Non-pigmented ciliary epithelial cell (primary cell): Measurements from ENCODE around the gene SLX9.

Source experiments
- DNase-seq: peaks from one replicate; pipeline ENCODE4 v3.0.0-alpha.2; 2010; ENCODE audit warnings: low read depth

Gene SLX9

GRCh38 chr21:44930543-44930981 is 9.3 kb upstream of the SLX9 start:
- DNase-seq: no peak

DNA sequence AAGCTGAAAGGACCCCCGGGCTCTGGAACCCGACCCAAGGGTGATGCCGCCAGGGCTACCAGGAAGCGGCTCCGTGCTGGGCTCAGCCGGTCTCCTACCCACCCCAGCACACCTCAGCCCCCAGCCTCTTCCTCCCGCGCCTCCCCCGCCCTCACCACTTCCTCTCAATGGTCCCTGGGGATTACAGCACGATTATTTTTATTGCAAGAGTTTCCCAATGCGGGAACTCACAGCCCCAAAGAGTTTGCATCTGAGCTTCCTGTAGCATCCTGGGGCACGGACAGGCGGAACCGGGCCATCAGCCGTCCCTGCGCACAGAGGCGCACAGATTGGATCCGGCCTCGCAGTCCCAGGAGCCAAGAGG is 8.7 kb upstream of the SLX9 start:
- no peak for DNase-seq

GRCh38 chr21:44931501-44932407 is 8.1 kb upstream of the SLX9 start:
- DNase-seq: no peak

DNA sequence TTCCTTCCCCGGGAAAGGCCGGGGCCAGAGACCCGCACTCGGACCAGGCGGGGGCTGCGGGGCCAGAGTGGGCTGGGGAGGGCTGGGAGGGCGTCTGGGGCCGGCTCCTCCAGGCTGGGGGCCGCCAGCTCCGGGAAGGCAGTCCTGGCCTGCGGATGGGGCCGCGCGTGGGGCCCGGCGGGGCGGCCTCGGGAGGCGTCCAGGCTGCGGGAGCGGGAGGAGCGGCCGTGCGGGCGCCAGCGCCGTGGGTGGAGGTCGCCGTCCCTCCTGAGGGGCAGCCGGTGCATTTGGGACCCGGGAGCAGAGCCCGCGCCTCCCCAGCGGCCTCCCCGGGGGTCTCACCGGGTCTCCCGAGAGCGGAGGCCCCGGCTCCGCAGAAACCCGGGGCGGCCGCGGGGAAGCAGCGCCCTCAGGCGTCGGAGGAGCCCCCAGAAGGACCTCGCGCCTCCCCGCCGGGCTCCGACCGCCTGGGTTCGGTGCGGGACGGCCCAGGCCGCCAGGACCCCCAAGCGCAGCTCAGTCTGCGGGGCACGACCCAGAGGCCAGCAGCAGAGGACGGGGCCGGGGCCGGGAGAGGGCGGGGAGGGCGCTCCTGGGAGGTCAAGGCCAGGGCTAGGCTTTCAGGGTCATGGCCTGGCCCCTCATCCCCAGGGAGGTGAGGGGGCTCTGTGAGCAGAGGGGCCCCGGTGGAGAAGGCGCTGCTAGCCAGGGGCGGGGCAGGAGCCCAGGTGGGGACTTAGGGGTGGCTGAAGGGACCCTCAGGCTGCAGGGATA is 7.2 kb upstream of the SLX9 start:
- no peak for DNase-seq

DNA sequence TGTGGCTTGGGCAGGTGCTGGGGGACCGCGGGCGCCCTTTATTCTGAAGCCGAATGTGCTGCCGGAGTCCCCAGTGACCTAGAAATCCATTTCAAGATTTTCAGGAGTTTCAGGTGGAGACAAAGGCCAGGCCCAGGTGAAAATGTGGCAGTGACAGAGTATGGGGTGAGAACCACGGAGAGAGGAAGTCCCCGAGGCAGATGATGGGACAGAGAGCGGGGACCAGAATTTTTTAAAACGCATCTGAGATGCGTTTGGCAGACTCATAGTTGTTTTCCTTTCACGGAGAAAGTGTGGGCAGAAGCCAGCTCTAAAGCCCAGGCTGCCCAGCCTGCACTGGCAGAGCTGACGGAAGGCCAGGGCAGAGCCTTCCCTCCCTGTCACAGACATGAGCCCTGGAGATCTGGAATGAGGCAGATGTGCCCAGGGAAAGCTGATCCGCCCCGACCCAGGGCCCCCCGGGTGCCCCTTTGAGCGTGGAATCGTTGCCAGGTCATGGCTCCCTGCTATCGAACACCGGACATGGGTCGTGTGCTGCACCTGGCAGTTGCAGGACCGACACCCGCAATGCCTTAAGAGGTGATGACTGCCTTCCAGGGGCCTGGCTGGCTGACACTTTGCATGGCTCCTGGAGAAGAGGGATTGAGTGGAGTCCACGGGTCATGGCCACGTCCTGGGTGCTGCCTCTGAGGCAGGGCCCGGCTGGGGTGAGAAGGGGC is 6.5 kb upstream of the SLX9 start:
- no peak for DNase-seq

- no peak for DNase-seq
These were observed 5.9 kb upstream of the SLX9 start for GRCh38 chr21:44933918-44934260.

GRCh38 chr21:44934276-44934675 is 5.6 kb upstream of the SLX9 start:
- no peak for DNase-seq

DNA sequence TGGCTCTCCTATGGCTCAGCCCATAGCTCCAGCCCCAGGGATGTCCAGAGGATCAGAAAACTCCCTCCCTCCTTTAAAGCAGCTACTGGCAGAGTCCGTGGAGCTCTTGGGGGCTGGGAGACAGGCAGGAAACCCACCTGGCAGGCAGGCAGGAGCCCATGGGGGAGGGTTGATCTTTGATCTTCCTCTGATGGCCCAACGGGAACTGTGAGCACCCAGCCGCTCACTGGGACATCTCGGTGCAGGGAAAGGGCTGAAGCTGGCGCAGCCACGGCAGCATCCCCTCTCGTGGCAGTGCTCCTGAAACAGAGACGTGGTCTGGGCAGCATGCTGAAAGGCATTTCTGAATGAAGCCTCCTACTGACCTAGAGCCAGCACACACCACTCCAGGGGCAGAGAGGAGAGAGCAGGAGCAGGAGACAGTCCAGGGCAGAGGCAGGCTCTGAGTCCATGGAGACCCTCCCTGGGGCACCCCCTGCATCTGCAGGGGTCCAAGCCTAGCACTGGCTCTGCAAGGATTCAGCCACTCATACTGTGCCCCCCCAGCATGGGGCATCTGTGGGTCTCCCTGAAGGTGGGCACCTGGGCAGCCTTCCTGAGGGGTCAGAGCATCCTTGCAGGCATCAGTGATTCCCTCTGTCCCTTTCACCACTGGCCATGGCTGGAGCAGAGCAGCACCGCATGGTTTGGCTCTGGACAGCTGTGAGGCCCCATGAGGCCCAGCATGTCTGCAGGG is 4.9 kb upstream of the SLX9 start:
- no peak for DNase-seq

DNA sequence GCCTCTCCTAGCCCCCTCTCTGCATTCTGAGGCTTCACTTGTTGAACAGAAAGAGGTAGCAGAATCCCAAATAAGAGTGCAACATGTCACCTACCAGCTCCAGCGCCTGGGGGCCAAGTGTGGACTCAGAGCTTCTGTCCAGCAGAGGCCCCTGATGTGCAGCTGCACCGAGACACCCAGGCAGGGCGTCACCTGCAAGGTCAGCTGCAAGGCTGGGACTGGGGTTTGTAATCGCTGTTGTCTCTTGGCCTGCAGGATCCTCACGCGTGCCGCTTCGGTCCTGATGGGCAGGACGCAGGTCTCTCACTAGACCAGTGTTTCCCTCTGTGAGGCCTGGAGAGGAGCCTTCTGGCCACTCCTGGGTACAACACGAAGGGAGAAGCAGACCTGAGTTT is 4.3 kb upstream of the SLX9 start:
- no peak for DNase-seq

- DNase-seq: no peak
These were observed 877 bp upstream of the SLX9 start for GRCh38 chr21:44938772-44939531.

- no peak for DNase-seq
These were observed 345 bp downstream of the SLX9 start for GRCh38 chr21:44940116-44940631.

DNA sequence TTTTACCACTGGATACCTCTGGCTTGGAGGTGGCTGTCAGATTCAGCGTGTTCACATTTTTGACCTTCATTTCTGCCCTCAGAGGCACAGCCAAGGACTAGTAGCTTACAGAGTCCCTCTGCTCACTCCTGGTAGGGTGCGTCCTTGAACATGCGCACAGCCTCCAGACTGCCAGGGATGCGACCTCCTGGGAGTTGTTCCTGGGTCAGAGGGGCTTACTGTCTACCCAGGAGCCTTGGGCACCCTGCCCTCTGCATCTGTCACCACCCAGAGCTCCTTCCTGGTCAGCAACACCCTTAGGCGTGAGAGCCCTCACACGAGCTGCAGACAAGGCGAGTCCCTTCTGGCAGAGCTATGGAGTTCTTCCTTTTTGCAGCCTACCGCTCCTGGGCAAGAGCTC is 1.7 kb downstream of the SLX9 start:
- no peak for DNase-seq

GRCh38 chr21:44942566-44942965 is 2.7 kb downstream of the SLX9 start:
- DNase-seq: no peak

DNA sequence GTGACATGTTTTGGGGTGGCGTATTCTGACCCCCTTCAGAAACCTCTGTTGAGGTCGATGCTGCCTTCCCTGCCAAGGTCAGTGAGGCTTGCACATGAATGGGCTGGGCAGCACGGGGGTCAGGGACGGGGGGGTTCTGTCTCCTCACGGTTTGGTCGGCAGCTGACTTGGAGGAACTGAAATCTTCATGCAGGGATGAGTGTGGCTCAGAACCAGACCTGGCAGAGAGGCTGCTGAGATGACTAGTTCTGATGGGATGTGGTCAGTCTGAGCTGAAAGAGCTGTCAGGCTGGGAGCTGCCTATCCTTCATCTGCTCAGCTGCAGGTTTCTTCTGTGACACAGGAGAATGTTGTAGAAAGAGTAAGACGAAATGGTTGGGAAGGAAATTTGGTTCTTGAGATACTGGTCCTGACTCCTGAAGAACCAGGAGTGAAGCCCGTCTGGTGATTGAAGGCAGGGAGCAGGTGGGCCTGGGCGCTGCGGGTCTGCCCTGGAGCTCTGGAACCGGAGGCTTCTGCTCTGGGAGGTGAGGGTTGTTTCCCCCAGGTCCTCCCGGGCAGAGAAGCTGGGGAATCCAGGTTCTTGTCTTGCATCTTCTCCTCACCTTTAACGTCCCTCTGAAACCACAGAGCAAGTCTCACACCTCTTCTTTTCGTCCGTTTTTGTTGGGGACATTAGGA is 3.3 kb downstream of the SLX9 start:
- DNase-seq: no peak

DNA sequence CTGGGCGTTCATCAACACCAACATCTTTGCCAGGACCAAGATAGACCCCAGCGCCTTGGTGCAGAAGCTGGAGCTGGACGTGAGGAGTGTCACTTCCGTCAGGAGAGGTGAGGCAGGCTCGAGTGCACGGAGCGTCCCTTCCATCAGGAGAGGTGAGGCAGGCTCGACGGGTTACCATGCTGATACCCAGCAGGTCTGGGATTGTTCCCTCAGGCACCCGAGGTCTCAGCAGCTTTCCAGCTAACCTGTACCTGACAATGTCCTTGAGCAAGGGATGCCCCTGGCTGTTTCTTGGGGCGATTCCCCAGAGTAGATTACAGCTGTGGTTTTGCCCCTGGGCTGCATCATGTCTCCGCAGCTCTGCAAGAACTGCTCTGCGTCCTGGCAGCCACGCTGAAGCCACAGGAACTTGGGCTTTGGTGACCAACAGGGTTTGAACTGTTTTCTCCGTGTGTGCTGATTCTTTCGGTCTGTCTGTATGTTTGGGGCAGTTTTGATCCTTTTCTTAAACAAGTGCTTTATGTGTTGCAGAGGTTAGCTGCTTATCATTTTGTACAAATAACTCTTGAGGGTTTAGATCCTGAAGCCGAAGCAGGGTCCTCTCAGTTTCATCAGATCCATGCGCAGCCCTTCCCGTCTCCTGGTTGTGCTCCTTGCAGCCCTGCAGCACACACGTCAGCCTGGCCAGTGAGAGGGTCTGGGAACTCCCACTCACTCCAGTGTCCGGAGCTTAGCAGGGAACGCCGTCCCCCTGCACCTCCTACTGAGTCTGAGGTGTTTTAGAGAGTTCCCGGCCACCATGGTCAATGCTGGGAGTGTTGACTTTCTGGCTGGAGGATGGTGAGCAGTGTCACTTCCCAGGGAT is 4.1 kb downstream of the SLX9 start:
- no peak for DNase-seq

DNA sequence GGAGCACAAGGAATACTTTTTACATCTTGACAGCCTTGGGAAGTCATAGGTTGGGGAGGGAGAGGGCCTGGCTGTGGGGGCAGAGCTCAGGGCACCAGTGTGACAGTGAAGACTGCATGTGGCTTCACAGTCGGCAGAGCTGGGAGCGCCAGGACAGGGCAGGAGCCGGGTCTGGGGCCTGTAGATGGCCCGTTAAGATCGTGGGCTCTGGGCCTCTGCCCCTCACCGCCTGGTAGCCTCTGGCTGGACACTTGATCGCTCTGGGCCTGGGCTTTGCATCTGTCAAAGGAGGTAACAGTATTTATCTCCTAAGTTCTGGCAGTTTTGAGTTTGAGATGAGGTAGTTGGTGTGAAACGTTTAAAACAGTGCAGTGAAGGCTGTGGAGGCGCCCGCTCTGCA is 4.8 kb downstream of the SLX9 start:
- DNase-seq: no peak

DNA sequence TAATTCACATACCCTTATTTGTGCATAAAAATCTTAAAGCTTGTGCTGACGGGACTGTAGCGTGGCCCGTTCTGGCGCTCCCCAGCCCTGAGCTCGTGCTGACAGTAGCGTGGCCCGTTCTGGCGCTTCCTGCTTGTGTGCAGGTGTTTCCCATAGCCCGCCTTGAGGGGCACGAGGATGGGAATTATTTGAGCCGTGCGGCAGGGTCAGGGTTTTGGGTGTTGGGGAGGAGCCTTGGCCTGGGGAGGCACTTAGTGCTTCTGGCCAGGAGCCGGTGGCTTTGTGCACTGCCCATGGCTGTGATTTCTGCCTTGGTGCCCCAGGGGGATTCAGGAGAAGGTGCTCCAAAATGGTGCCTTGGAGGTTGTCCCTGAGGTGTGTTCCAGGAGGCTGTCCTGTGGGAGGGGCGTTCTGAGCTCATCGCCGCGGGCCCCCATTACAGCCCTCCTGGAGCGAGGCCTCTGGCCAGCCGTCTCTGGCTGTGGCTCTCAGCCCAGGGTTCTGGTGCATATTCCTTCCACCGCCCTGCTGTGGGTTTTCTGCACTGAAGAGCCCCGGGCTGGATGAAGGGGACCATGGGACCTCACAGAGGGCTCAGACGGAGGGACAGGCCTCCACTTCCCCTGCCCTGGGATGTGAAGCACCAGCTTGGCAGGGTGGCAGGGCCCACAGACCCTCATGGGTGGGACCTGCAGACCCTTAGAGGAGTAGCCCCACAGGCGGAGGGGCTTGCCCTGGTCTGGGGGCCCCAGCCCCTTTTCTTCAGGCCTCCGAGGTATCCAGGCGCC is 6.6 kb downstream of the SLX9 start:
- DNase-seq: no peak

DNA sequence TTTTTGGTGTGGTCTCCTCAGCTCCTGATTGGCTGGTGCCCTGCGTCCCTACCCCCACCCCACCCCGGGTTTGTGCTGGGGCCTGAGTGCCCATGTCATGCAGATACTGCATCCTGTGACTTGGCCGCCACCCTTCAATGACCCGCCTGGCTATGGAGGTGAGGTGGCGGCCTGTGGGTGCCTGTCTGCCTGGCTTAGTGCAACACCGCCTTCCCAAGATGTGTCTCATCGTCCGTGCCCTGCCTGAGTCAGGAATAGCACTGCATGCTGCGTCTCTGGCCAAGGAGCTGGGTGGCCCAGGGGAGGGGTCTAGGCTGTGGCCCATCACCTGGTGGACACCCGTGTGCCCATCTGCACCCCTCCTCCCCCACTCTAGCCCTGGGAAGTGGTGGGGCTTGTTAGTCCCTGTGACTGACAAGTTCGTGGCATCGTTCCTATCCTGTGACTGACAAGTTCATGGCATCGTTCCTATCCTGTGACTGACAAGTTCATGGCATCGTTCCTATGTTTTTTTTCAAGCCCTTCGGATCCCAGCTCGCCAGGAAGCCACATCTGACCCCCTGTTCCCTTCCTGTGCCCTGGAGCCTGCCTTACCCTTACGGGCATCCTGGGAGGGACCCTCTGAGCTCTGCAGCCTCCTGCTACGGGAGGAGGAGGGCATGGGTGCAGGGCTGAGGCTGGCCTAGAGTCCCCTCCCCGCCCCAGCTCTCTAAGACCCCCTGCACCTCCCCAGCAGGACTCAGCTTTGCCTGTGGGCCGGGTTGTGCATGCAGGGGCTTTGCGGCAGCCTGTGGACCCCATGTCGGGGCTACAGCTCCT is 7.5 kb downstream of the SLX9 start:
- DNase-seq: no peak
